CD4-positive, alpha-beta T cell treated with Interleukin-6 at 100 ng/mL for 8 hours (primary cell): ENCODE data around the gene AHSP.
"Not testable (repeated sequence)": the region's sequence is repeated elsewhere in the genome, so short reads cannot be mapped to it uniquely, and the experiment has no call there.

Experiments used
- DNase-seq: peaks from one replicate; pipeline ENCODE4 v3.0.0-alpha.2; 2020; ENCODE audit warnings: mixed read lengths, low spot score

AHSP gene

GRCh38 chr16:31527734-31528274 lies at the start of gene AHSP:
Gene AHSP (plus strand): TSS chr16:31527900. CDS start chr16:31528140, 240 bp downstream.
- DNase-seq = no peak

GRCh38 chr16:31478956-31479355 lies 48.7 kb upstream of the AHSP start:
- no peak for DNase-seq

GRCh38 chr16:31479751-31480150 lies 47.9 kb upstream of the AHSP start:
- no peak for DNase-seq

- no peak for DNase-seq
These were observed 46.7 kb upstream of the AHSP start for GRCh38 chr16:31480851-31481536.

GRCh38 chr16:31483081-31483480 lies 44.6 kb upstream of the AHSP start, which contains the start of gene SLC5A2:
Gene SLC5A2 (plus strand): TSS chr16:31483123. CDS start chr16:31483137, 14 bp downstream.
- DNase-seq = no peak

- DNase-seq = not testable (repeated sequence)
These were observed 43.7 kb upstream of the AHSP start for GRCh38 chr16:31484048-31484447.

- no peak for DNase-seq
These were observed 43.1 kb upstream of the AHSP start for GRCh38 chr16:31484491-31485171.

- no peak for DNase-seq
These were observed 42.1 kb upstream of the AHSP start for GRCh38 chr16:31485571-31485970.

- no peak for DNase-seq
These were observed 41.7 kb upstream of the AHSP start for GRCh38 chr16:31486045-31486444.

GRCh38 chr16:31487071-31487719 lies 40.5 kb upstream of the AHSP start:
- no peak for DNase-seq

GRCh38 chr16:31487720-31488467 lies 39.8 kb upstream of the AHSP start:
- peak; percentile 76 for DNase-seq

GRCh38 chr16:31488468-31489297 lies 39.0 kb upstream of the AHSP start:
- no peak for DNase-seq

- DNase-seq = no peak
These were observed 38.5 kb upstream of the AHSP start for GRCh38 chr16:31489298-31489564.

GRCh38 chr16:31489616-31490584 lies 37.8 kb upstream of the AHSP start:
- DNase-seq = no peak

GRCh38 chr16:31491778-31492418 lies 35.8 kb upstream of the AHSP start:
- no peak for DNase-seq

- DNase-seq = no peak
These were observed 34.1 kb upstream of the AHSP start for GRCh38 chr16:31493506-31494125.

- no peak for DNase-seq
These were observed 31.0 kb upstream of the AHSP start for GRCh38 chr16:31496670-31497069.

GRCh38 chr16:31498493-31498892 lies 29.2 kb upstream of the AHSP start:
- DNase-seq = no peak

- no peak for DNase-seq
These were observed 27.8 kb upstream of the AHSP start for GRCh38 chr16:31499928-31500327.
